NCI-H1417 treated with DMSO at 0.1 percent for 48 hours (cell line): ENCODE data around the gene TRPV5.

Experiments
- DNase-seq: peaks from one replicate; lab custom pipeline; 2025; lab: John Stamatoyannopoulos, UW

The TRPV5 gene

GRCh38 chr7:142870566-142871259 lies 62.8 kb downstream of the TRPV5 start:
- DNase-seq: no peak

GRCh38 chr7:142870147-142870559 lies 63.4 kb downstream of the TRPV5 start:
- no peak for DNase-seq

GRCh38 chr7:142869434-142869833 lies 64.1 kb downstream of the TRPV5 start:
- DNase-seq: no peak

- DNase-seq: no peak
These were observed 64.5 kb downstream of the TRPV5 start for GRCh38 chr7:142868986-142869415.

- DNase-seq: no peak
These were observed 65.2 kb downstream of the TRPV5 start for GRCh38 chr7:142868188-142868985.

GRCh38 chr7:142867398-142868187 lies 66.0 kb downstream of the TRPV5 start:
- DNase-seq: no peak

- DNase-seq: no peak
These were observed 66.5 kb downstream of the TRPV5 start for GRCh38 chr7:142867097-142867378.

GRCh38 chr7:142866361-142867096 lies 67.0 kb downstream of the TRPV5 start:
- no peak for DNase-seq

- no peak for DNase-seq
These were observed 67.8 kb downstream of the TRPV5 start for GRCh38 chr7:142865766-142866165.

GRCh38 chr7:142864980-142865747 lies 68.4 kb downstream of the TRPV5 start:
- DNase-seq: no peak

GRCh38 chr7:142863891-142864685 lies 69.5 kb downstream of the TRPV5 start:
- no peak for DNase-seq

GRCh38 chr7:142862786-142863400 lies 70.7 kb downstream of the TRPV5 start:
- DNase-seq: no peak

- no peak for DNase-seq
These were observed 71.2 kb downstream of the TRPV5 start for GRCh38 chr7:142862351-142862750.

GRCh38 chr7:142860968-142861367 lies 72.6 kb downstream of the TRPV5 start:
- no peak for DNase-seq

- no peak for DNase-seq
These were observed 73.7 kb downstream of the TRPV5 start for GRCh38 chr7:142859829-142860228.

- DNase-seq: no peak
These were observed 74.1 kb downstream of the TRPV5 start for GRCh38 chr7:142859411-142859810.
